Smooth muscle cell (in vitro differentiated cells): ENCODE results near the gene DSCAM. TPM values are rescaled to one million over a fixed set of nuclear protein-coding genes. Genes with fewer than 3 reads are reported as not detected.

Experiments used
- DNase-seq: peaks from one replicate; lab custom pipeline; 2025; ENCODE audit not compliant: unreplicated experiment; lab: John Stamatoyannopoulos, UW
- H2AFZ ChIP-seq: fragments of 200-600 bp; sonication (generic); 2 replicates; pipeline ENCODE4 v1.6.0; 2016; ENCODE audit warnings: antibody characterized with exemption, low read depth, mild to moderate bottlenecking
- H3F3A ChIP-seq: fragments of 200-600 bp; sonication (generic); 2 replicates; pipeline ENCODE4 v1.6.0; 2017; ENCODE audit warnings: antibody characterized with exemption, low read depth
- H3K27ac ChIP-seq: fragments of 200-600 bp; sonication (generic); 2 replicates; pipeline ENCODE4 v1.5.1; 2016; ENCODE audit warnings: low read depth, mild to moderate bottlenecking
- H3K27me3 ChIP-seq: fragments of 200-600 bp; sonication (generic); 2 replicates; pipeline ENCODE4 v1.6.1; 2016; ENCODE audit warnings: low read depth, mild to moderate bottlenecking
- H3K36me3 ChIP-seq: fragments of 200-600 bp; sonication (generic); 2 replicates; pipeline ENCODE4 v1.5.1; 2016; ENCODE audit warnings: low read depth
- H3K4me1 ChIP-seq: fragments of 200-600 bp; sonication (generic); 2 replicates; pipeline ENCODE4 v1.5.1; 2016; ENCODE audit warnings: low read depth
- H3K4me2 ChIP-seq: fragments of 200-600 bp; sonication (generic); 2 replicates; pipeline ENCODE4 v1.6.0; 2016; ENCODE audit warnings: mild to moderate bottlenecking
- H3K4me3 ChIP-seq: fragments of 200-600 bp; sonication (generic); 2 replicates; pipeline ENCODE4 v1.5.1; 2016; ENCODE audit warnings: mild to moderate bottlenecking
- H3K79me2 ChIP-seq: fragments of 200-600 bp; sonication (generic); 2 replicates; pipeline ENCODE4 v1.6.0; 2016; ENCODE audit warnings: low read depth, mild to moderate bottlenecking
- H3K9ac ChIP-seq: fragments of 200-600 bp; sonication (generic); 2 replicates; pipeline ENCODE4 v1.6.0; 2016; ENCODE audit warnings: low read depth
- H3K9me3 ChIP-seq: fragments of 200-600 bp; sonication (generic); replicated peaks from 2 replicates; pipeline ENCODE4 v1.5.1; 2016; ENCODE audit warnings: low read depth
- H4K20me1 ChIP-seq: fragments of 200-600 bp; sonication (generic); 2 replicates; pipeline ENCODE4 v1.6.0; 2016; ENCODE audit warnings: low read depth
- WGBS: methylation state at CpG from one replicate; pipeline ENCODE4 v1.1.7; 2016; ENCODE audit warnings: low lambda C conversion rate; 5-methylcytosine and 5-hydroxymethylcytosine counted together
- polyA plus RNA-seq: library from polyadenylated mRNA; unstranded; fragments of >200 nt; fragmentation: Nextera tagmentation; extraction: Ambion mirVana; gene quantifications from 2 replicates; pipeline ENCODE4 v1.2.1, GENCODE V29; 2016
- total RNA-seq: library from RNA; depleted of rRNA; stranded (reverse); fragments of >200 nt; gene quantifications from 2 replicates; pipeline ENCODE4 v1.2.3, GENCODE V29; 2014
- TF ChIP-seq, protein P1 (sequence below): fragments of 200-600 bp; sonication (generic); IDR thresholded peaks from 2 replicates; pipeline ENCODE4 v1.5.1; 2017; ENCODE audit warnings: borderline replicate concordance, mild to moderate bottlenecking, antibody characterized with exemption; ENCODE audit not compliant: insufficient read depth, poor library complexity, severe bottlenecking

Gene DSCAM
- total and polyA plus RNA-seq, 2 experiments from 2014 or later = not detected

GRCh38 chr21:40797410-40797809 is 49.5 kb downstream of the DSCAM start:
- Histone ChIP-seq H3K4me2 (no peak overlapping the region), H3K27me3 (no peaks in the 10 kb centered on the region), H3K9ac (no peak overlapping the region), H4K20me1 (no peaks in the 10 kb centered on the region), H3K36me3 (no peaks in the 10 kb centered on the region), H3K9me3 (no peaks in the 10 kb centered on the region), H3K4me3 (no peak overlapping the region), H3F3A (no peaks in the 10 kb centered on the region), H3K79me2 (no peaks in the 10 kb centered on the region), H3K27ac (no peak overlapping the region), H3K4me1 (no peaks in the 10 kb centered on the region), H2AFZ (no peak overlapping the region)
- TF ChIP-seq, protein P1, sequence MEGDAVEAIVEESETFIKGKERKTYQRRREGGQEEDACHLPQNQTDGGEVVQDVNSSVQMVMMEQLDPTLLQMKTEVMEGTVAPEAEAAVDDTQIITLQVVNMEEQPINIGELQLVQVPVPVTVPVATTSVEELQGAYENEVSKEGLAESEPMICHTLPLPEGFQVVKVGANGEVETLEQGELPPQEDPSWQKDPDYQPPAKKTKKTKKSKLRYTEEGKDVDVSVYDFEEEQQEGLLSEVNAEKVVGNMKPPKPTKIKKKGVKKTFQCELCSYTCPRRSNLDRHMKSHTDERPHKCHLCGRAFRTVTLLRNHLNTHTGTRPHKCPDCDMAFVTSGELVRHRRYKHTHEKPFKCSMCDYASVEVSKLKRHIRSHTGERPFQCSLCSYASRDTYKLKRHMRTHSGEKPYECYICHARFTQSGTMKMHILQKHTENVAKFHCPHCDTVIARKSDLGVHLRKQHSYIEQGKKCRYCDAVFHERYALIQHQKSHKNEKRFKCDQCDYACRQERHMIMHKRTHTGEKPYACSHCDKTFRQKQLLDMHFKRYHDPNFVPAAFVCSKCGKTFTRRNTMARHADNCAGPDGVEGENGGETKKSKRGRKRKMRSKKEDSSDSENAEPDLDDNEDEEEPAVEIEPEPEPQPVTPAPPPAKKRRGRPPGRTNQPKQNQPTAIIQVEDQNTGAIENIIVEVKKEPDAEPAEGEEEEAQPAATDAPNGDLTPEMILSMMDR = no peak
- 73% methylated on average over 1 of the region's 1 CpG for WGBS
- no peak for DNase-seq

DNA sequence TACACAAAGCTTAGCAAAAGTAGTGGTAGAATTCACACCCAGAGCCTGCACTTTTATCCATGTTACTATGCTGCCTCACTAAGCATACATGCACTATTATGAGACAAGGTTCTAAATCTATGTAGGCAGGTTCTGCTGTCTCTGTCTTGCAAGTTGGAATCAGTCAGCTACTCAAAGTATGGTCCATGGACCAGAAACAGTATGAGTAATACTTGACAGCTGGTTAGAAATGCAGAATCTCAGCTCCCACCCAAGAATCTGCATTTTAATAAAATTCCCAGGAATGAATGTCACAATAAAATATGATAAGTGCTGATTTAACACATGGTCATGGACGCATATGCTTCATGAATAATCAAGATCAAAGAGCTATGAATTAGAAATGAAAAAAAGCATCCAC is 50.5 kb downstream of the DSCAM start:
- no peaks in the 10 kb centered on the region for H3K9me3 ChIP-seq
- no peaks in the 10 kb centered on the region for H3K79me2 ChIP-seq
- H3F3A ChIP-seq = no peaks in the 10 kb centered on the region
- no peaks in the 10 kb centered on the region for H4K20me1 ChIP-seq
- WGBS = 74% methylated on average over 1 of the region's 1 CpG
- no peak overlapping the region for H3K9ac ChIP-seq
- no peak overlapping the region for H3K27ac ChIP-seq
- no peak for DNase-seq
- no peak overlapping the region for H3K4me3 ChIP-seq
- no peaks in the 10 kb centered on the region for H3K27me3 ChIP-seq
- H3K4me1 ChIP-seq = no peaks in the 10 kb centered on the region
- H2AFZ ChIP-seq = no peak overlapping the region
- H3K4me2 ChIP-seq = no peak overlapping the region
- TF ChIP-seq, protein P1 = no peak
- H3K36me3 ChIP-seq = no peaks in the 10 kb centered on the region

DNA sequence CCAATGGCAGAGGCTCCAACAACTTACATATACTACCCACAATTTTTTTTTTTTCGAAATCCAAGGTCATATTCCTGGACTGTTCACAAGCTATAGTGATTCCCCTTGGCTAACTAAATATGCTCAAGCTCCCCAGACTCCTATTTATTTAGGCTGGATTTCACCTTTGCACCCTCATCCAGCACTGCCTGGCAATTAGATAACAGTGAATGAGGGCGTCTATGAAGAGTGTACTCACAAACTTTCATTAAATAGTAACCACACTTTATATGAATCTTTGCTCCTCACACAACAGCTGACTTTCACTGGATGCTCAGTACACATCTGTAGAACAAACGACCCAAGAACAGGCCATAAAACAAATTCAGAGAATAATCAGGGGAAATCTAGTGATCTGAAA is 51.6 kb downstream of the DSCAM start:
- Histone ChIP-seq H2AFZ (no peak overlapping the region), H3K4me2 (no peak overlapping the region), H3K36me3 (no peaks in the 10 kb centered on the region), H3K79me2 (no peaks in the 10 kb centered on the region), H3K4me1 (no peaks in the 10 kb centered on the region), H3K9ac (no peak overlapping the region), H3K27ac (no peak overlapping the region), H3K9me3 (no peaks in the 10 kb centered on the region), H4K20me1 (no peaks in the 10 kb centered on the region), H3K27me3 (no peaks in the 10 kb centered on the region), H3F3A (no peaks in the 10 kb centered on the region), H3K4me3 (no peak overlapping the region)
- 73% methylated on average over 3 of the region's 3 CpGs for WGBS
- no peak for DNase-seq
- TF ChIP-seq, protein P1 = no peak

DNA sequence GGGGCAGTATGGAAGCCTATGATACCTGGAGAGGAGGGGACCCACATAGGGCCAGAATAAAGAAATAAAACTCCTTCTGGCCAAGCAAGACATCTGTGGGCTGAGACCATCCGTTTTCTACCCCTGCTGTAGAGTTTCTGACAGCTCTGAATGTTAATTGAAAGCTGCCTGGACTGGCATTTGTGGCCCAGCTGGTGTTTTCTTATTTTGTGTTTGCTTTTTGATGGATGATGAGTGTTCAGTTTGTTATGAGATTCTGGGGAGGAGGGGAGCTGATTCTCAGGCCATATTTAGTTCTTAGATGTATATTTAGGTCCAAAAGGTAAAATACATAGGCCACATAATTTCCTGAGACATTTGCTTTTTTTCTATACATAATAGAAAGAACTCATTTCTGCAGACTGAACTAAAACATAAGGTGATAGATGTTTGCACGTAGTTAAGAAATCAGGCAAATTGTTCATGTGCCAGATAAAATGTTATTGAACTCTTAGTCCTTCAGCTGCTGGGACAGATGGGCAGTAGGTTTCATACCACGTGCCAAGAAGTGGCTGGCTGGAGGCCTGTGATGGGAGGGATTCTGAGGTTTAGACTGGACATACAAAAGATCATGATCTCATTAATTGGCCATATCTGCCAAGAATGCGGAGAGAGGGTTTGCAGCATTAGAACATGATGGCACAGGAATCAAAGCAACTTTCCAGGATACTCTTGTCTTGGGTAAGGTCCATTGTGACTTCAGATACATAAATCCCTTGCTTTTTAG is 54.1 kb downstream of the DSCAM start:
- Histone ChIP-seq H2AFZ (no peak overlapping the region), H3K4me1 (no peaks in the 10 kb centered on the region), H3K27ac (no peak overlapping the region), H3K36me3 (no peaks in the 10 kb centered on the region), H3K27me3 (no peaks in the 10 kb centered on the region), H3K4me2 (no peak overlapping the region), H3K9me3 (no peaks in the 10 kb centered on the region), H4K20me1 (no peaks in the 10 kb centered on the region), H3F3A (no peaks in the 10 kb centered on the region), H3K79me2 (no peaks in the 10 kb centered on the region), H3K9ac (no peak overlapping the region), H3K4me3 (no peak overlapping the region)
- TF ChIP-seq, protein P1 = no peak
- 85% methylated on average over 4 of the region's 4 CpGs for WGBS
- DNase-seq = no peak
